ENCODE results near the gene RPA3.
A peak's percentile ranks its signal among the peaks of the same experiment; 100 is the strongest.

RPA3 gene

DNA sequence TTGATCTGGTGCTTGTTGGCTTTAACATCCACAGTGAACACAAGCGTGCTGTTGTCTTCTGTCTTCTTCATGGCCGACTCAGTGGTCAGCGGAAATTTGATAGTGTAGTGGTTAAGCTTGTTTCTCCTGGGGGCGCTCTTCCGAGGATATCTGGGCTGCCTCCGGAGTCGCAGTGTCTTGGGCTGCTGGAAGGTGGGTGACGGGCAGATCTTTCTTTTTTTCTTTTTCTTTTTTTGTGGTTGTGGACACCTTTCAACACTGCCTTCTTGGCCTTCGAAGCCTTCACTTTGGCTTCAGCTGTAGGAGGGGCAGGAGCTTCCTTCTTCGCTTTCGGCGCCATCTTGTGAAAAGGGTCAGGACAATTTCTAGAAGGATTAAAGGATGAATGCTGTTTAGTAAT is 23.8 kb upstream of the RPA3 start:
- DNase-seq (ENCODE audit: low spot score) = no peak
- Mint-ChIP-seq H3K36me3 (ENCODE audit: low read depth) (no peaks in the 10 kb centered on the region), H3K4me1 (ENCODE audit: low read depth) (peaks cover 8% of the 10 kb centered on the region), H3K4me3 (no peak overlapping the region), H3K27me3 (ENCODE audit: low read depth) (no peaks in the 10 kb centered on the region), H3K9me3 (no peaks in the 10 kb centered on the region), H3K27ac (no peak overlapping the region)

DNA sequence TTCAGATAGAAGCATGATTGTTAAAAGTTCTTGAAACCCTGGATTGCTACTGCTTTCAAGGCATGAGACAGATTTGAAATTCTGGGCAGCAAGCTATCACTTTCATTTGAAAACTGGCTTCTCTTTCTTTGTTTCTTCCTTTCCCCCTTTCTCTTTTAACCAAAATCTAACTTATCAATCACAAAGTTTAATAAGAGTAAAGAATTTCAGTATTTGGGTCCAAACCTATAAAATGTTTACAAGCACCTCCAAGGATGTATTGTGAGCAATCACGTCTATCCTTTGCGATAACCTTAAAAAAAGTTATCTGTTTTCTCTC is 21.6 kb upstream of the RPA3 start:
- Mint-ChIP-seq H3K36me3 (ENCODE audit: low read depth) (no peaks in the 10 kb centered on the region), H3K27ac (no peak overlapping the region), H3K4me3 (no peak overlapping the region), H3K4me1 (ENCODE audit: low read depth) (peaks cover 6% of the 10 kb centered on the region), H3K27me3 (ENCODE audit: low read depth) (no peaks in the 10 kb centered on the region), H3K9me3 (no peaks in the 10 kb centered on the region)
- DNase-seq (ENCODE audit: low spot score) = no peak

DNA sequence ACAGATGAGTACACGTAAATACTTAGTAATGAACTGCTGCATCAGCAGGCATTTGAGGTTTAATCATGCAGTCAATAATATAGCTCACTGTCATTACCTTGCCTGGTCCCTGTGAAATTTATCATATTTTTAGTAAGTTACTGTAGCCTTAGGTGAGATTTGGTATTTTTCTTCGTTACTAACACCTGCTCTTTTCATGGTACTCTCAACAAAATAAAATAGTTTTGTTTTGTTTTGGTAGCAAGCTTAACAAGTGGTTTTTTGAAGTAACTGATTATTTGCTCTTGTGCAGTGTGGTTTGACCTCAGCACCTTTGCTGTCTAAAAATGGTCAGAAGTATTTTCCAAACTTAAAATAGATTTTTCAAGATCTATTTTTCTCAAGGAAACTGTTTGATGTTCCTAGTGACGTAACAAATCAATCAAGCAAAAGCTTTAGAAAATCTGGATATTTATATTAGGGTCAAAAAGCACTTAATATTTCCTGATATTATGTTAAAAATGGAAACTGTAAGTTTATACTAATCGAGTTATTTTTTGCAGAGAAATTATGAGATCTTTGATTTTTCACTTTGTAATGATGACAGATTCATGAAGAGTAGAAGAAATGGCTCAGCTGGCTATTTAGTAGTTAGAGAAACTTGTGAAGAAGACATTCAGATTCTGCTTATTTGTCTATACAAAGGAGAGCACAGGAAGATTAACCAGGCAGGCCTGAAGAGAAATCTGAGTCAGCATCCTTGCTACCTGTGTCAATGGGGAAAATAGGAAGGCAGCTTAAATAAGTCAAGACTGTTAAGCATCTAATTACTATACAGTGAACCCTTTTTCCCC is 21.0 kb upstream of the RPA3 start:
- no peak for DNase-seq (ENCODE audit: low spot score)
- H3K9me3 Mint-ChIP-seq = no peaks in the 10 kb centered on the region
- H3K36me3 Mint-ChIP-seq (ENCODE audit: low read depth) = no peaks in the 10 kb centered on the region
- no peaks in the 10 kb centered on the region for H3K27me3 Mint-ChIP-seq (ENCODE audit: low read depth)
- no peak overlapping the region for H3K27ac Mint-ChIP-seq
- H3K4me3 Mint-ChIP-seq = no peak overlapping the region
- H3K4me1 Mint-ChIP-seq (ENCODE audit: low read depth) = peaks cover 6% of the 10 kb centered on the region

DNA sequence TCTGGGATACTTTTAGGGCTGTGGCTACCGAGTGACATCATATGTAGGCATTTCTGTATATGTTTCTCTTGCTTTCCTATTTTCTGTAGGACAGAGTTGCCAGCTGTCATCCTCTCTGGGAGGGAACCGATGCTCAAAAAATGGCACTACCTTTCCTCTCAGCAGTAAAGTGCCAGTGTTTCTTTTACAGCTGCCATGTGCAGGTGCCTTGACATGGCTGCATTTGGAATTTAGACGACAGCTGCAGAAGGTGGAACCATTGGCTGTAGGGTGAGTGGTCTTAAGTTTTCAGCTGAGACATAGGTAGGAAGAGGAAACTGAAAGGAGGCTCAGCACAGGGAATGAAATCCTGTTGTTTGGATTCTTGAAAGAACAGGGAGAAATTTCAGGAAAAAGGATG is 20.2 kb upstream of the RPA3 start:
- no peak overlapping the region for H3K4me3 Mint-ChIP-seq
- H3K36me3 Mint-ChIP-seq (ENCODE audit: low read depth) = no peaks in the 10 kb centered on the region
- no peak for DNase-seq (ENCODE audit: low spot score)
- H3K27ac Mint-ChIP-seq = no peak overlapping the region
- H3K9me3 Mint-ChIP-seq = no peaks in the 10 kb centered on the region
- no peaks in the 10 kb centered on the region for H3K27me3 Mint-ChIP-seq (ENCODE audit: low read depth)
- peaks cover 6% of the 10 kb centered on the region for H3K4me1 Mint-ChIP-seq (ENCODE audit: low read depth)

DNA sequence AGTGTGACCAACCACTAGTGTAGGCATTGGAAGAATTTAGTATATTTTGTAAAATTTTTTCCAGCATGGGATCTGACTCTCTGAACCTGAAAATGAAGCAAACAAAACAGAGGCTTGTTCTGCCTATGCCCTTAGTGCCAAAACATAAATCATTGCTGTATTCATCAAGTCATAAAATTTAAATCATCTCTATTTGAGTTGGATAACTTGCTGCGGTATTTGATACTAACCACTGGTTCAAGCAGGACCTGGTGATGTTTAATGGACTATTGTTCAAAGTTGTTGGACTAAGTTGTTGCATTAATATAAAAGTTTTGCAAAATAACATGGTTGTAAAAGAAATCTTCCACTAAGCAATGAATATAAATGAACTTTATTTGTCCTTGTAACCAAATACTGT is 19.8 kb upstream of the RPA3 start:
- peaks cover 6% of the 10 kb centered on the region for H3K4me1 Mint-ChIP-seq (ENCODE audit: low read depth)
- DNase-seq (ENCODE audit: low spot score) = no peak
- H3K27ac Mint-ChIP-seq = no peak overlapping the region
- no peaks in the 10 kb centered on the region for H3K27me3 Mint-ChIP-seq (ENCODE audit: low read depth)
- H3K36me3 Mint-ChIP-seq (ENCODE audit: low read depth) = no peaks in the 10 kb centered on the region
- H3K9me3 Mint-ChIP-seq = no peaks in the 10 kb centered on the region
- H3K4me3 Mint-ChIP-seq = no peak overlapping the region

DNA sequence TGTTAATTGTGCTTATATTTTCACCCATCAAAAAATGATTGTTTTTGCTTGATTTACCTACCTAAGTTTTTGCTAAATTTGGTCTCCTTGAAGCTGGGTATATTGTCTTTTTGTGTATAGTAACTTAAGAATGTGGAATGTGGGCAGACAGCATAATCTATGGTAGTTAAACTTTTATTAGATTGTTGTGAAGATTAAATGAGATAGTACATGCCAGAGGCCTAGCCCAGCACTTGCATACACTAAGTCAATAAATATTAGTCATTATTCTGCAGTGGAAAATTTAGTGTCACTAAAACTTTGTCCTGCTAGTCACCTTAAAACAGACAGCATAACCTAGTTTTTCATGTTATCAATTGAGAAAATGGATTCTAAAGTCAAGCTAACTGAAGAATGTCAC is 19.3 kb upstream of the RPA3 start:
- no peaks in the 10 kb centered on the region for H3K36me3 Mint-ChIP-seq (ENCODE audit: low read depth)
- no peak for DNase-seq (ENCODE audit: low spot score)
- no peak overlapping the region for H3K4me3 Mint-ChIP-seq
- H3K4me1 Mint-ChIP-seq (ENCODE audit: low read depth) = peaks cover 6% of the 10 kb centered on the region
- no peaks in the 10 kb centered on the region for H3K27me3 Mint-ChIP-seq (ENCODE audit: low read depth)
- no peaks in the 10 kb centered on the region for H3K9me3 Mint-ChIP-seq
- no peak overlapping the region for H3K27ac Mint-ChIP-seq

DNA sequence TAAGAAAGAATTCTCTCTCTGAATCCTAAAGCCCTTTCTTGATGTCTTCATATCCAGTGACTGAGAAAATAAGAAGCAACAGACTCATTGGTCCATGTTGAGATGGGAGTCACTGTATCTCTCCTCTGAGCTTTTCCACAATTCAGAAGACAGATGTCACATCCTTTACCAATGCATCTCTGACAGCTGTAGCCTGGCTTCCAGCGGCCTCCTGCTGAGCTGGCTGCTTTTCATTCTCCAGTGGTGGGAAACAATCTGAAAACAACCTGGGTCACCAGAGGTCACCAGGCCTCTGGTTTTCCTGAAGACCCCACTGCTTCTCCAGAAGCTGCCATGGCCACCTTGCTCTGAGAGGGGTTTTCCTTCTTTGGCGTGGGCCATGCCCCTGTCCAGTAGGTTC is 18.3 kb upstream of the RPA3 start:
- H3K27me3 Mint-ChIP-seq (ENCODE audit: low read depth) = no peaks in the 10 kb centered on the region
- no peak for DNase-seq (ENCODE audit: low spot score)
- H3K27ac Mint-ChIP-seq = no peak overlapping the region
- no peaks in the 10 kb centered on the region for H3K36me3 Mint-ChIP-seq (ENCODE audit: low read depth)
- H3K9me3 Mint-ChIP-seq = no peaks in the 10 kb centered on the region
- H3K4me1 Mint-ChIP-seq (ENCODE audit: low read depth) = peaks cover 6% of the 10 kb centered on the region
- H3K4me3 Mint-ChIP-seq = no peak overlapping the region

DNA sequence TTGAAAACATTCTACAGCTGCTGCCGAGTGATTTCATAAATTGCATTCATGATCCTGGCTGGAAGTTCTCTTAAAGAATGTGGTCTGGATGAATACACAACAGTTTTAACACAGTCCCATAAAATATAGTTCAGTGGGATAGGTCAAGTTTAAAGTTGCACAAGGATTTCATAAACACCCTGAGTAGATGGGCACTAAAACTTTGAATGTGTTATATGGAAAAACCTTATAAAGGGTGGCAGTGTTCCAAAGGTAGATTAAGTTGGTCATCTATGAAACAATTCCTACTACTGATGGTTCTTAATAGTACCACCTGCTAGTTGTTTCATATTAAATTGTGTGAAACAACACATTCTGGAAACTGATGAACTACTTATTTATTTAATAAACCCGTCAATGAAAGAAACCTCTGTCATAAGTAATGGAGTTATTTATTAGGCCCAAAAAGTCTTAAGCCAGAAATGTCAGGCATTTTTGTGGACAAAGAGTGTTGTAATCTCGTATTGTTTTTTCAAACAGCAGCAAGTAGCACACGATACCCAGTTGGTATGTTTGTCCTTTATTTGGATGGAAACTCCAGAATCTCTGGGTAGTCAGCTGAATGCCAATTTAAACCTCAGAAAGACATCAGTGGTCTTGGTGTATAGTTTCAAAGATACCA is 14.3 kb upstream of the RPA3 start:
- Mint-ChIP-seq H3K27ac (no peak overlapping the region), H3K9me3 (no peaks in the 10 kb centered on the region), H3K36me3 (ENCODE audit: low read depth) (no peaks in the 10 kb centered on the region), H3K4me1 (ENCODE audit: low read depth) (no peaks in the 10 kb centered on the region), H3K4me3 (no peak overlapping the region), H3K27me3 (ENCODE audit: low read depth) (no peaks in the 10 kb centered on the region)
- no peak for DNase-seq (ENCODE audit: low spot score)

DNA sequence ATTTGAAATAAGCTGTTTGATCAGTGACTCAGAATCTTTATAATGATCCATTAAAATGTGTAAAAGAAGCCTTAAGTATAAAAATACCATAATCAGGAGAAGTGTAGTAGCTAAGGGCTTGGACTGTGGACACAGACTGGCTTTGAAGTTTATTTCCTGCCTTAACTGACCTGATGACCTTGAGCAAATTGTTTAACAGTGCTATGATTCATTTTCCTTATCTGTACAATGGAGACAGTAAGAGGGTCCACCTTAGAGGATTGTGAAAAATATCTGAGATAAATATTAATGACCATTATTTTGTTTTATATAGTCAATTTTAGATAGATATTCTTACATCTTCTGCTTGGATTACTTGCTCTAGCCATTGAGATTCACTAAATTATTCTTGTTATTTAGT is 13.3 kb upstream of the RPA3 start:
- no peaks in the 10 kb centered on the region for H3K36me3 Mint-ChIP-seq (ENCODE audit: low read depth)
- no peak overlapping the region for H3K4me3 Mint-ChIP-seq
- no peaks in the 10 kb centered on the region for H3K27me3 Mint-ChIP-seq (ENCODE audit: low read depth)
- H3K4me1 Mint-ChIP-seq (ENCODE audit: low read depth) = no peaks in the 10 kb centered on the region
- H3K9me3 Mint-ChIP-seq = no peaks in the 10 kb centered on the region
- DNase-seq (ENCODE audit: low spot score) = no peak
- no peak overlapping the region for H3K27ac Mint-ChIP-seq

DNA sequence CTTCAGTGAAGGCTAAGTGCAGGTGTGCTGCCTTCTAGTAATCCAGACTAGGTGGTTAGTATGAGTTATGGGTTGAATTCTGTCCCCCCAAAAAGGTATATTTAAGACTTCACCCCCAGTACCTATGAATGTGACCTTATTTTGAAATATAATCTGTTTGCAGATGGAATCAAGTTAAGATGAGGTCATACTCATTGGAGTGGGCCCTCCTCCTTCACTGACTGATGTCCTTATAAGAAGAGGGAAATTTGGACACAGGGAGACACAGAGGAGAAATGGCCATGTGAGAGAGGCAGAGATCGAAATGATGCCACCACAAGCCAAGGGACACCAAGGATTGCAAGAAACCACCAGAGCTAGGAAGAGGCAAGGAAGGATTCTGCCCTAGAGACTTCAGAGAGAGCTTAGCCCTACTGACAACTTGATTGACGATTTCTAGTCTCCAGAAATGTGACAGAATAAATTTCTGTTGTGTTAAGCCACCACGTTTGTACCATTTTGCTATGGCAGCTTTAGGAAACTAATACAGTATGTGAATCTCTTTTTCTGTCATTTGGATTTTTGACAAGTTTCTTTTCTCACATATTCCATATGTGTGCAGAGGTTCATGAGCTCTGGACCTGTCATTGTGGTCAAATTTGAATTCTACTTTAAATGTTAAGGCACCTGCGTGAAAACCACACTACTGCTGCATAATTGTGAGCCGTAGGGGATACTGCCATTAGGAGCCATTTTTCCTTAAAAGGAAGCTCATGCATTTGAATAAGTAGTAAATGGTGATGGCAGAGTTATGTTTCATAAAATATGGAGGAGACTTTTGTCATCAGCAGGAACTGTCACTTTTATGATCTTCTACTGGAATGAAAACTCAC is 2.6 kb upstream of the RPA3 start:
- Mint-ChIP-seq H3K27ac (no peak overlapping the region), H3K4me3 (no peak overlapping the region), H3K36me3 (ENCODE audit: low read depth) (peaks cover 8% of the 10 kb centered on the region), H3K9me3 (no peaks in the 10 kb centered on the region), H3K27me3 (ENCODE audit: low read depth) (no peaks in the 10 kb centered on the region), H3K4me1 (ENCODE audit: low read depth) (peaks cover 12% of the 10 kb centered on the region)
- DNase-seq (ENCODE audit: low spot score) = no peak

DNA sequence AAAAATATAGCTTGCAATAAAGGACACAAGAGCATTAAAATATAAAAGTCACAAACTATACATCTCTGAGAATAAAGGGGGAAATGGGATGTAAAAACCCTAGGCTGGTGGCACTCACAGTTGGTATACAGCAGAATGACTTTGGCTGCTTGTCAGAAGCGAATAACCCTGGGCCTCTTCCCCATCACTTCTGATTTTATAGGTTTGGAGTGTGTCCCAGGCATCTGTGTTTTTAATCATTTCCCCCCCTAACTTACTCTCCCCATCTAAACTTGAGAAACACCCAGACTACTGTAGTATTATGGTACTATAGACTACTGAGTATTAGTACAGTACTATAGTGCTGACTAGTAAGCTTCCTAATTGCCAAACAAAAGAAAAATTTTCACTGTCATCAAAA is 1.8 kb upstream of the RPA3 start:
- H3K4me3 Mint-ChIP-seq = no peak overlapping the region
- peaks cover 8% of the 10 kb centered on the region for H3K36me3 Mint-ChIP-seq (ENCODE audit: low read depth)
- DNase-seq (ENCODE audit: low spot score) = no peak
- no peaks in the 10 kb centered on the region for H3K27me3 Mint-ChIP-seq (ENCODE audit: low read depth)
- no peaks in the 10 kb centered on the region for H3K9me3 Mint-ChIP-seq
- H3K27ac Mint-ChIP-seq = no peak overlapping the region
- H3K4me1 Mint-ChIP-seq (ENCODE audit: low read depth) = peaks cover 12% of the 10 kb centered on the region

DNA sequence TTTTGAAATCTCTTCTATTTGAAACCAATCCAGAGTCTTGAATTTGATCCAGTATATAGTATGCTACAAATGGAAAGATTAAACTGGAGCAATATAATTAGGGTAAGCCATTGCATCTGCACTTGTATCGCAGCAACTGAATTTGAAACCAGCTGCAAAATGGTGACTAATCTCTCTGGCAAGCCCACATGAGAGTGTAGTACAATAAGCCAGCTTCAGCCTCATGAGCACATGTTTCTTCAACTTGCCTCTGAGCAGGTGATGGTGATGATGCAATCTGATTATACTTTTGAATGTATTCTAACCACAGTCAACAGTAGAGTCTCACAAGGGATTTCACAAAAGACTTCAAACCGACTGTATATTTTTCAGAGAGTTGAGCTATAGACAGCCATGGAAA is 829 bp upstream of the RPA3 start:
- peak; percentile 71 for DNase-seq (ENCODE audit: low spot score)
- Mint-ChIP-seq H3K27ac (peak overlapping the region; percentile 68), H3K36me3 (ENCODE audit: low read depth) (peaks cover 8% of the 10 kb centered on the region), H3K27me3 (ENCODE audit: low read depth) (no peaks in the 10 kb centered on the region), H3K4me3 (peak overlapping the region; percentile 61), H3K9me3 (no peaks in the 10 kb centered on the region), H3K4me1 (ENCODE audit: low read depth) (peaks cover 12% of the 10 kb centered on the region)

DNA sequence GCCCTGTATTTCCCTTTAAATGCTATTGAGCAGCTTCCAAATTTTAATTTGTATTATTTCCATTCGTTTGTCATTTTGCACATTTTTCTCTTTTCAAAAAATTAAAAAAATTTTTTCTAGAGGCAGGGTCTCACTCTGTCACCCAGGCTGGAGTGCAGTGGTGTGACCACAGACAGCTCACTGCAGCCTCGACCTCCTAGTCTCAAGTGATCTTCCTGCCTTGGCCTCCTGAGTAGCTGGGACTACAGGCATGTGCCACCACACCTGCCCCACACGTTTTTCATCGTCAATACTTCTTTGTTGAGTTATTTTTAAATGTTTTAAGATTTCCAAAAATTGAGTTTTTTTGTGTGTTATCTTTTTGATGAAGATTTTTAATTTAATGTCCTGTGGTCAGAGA is 4.7 kb downstream of the RPA3 start:
- no peak overlapping the region for H3K27ac Mint-ChIP-seq

DNA sequence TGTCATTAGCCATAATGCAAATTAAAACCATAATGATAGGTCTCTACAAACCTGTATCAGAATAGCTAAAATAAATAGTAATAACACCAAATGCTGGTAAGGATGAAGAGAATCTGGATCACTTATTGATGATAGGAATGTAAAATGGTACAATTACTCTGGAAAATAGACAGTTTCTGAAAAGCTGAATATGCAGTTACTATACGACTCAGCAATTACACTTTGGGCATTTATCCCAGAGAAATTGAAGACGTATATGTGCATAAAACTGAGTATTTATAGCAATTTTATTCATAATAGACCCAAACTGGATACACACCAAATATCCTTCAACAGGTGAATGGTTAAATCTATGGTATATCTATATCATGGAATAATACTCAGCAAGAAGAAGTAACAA is 7.9 kb downstream of the RPA3 start:
- H3K4me3 Mint-ChIP-seq = no peak overlapping the region
- H3K9me3 Mint-ChIP-seq = no peaks in the 10 kb centered on the region
- no peaks in the 10 kb centered on the region for H3K27me3 Mint-ChIP-seq (ENCODE audit: low read depth)
- H3K36me3 Mint-ChIP-seq (ENCODE audit: low read depth) = peaks cover 2% of the 10 kb centered on the region
- no peak for DNase-seq (ENCODE audit: low spot score)
- peaks cover 10% of the 10 kb centered on the region for H3K4me1 Mint-ChIP-seq (ENCODE audit: low read depth)
- H3K27ac Mint-ChIP-seq = no peak overlapping the region

More for the DNA sequence above, 4.7 kb downstream of the RPA3 start:
- Mint-ChIP-seq H3K4me1 (ENCODE audit: low read depth) (peaks cover 11% of the 10 kb centered on the region), H3K27me3 (ENCODE audit: low read depth) (no peaks in the 10 kb centered on the region), H3K4me3 (no peak overlapping the region), H3K9me3 (no peaks in the 10 kb centered on the region), H3K36me3 (ENCODE audit: low read depth) (peaks cover 2% of the 10 kb centered on the region)
- DNase-seq (ENCODE audit: low spot score) = no peak
